ENCODE results near the gene IL1RAPL1.

The IL1RAPL1 gene

GRCh38 chrX:28960063-28960462 lies 372.8 kb downstream of the IL1RAPL1 start:
- no peak for DNase-seq (ENCODE audit: low read depth in 2 of 2, low spot score in 1 of 2)

GRCh38 chrX:28966331-28966730 lies 379.1 kb downstream of the IL1RAPL1 start:
- no peak for DNase-seq (ENCODE audit: low read depth in 2 of 2, low spot score in 1 of 2)

GRCh38 chrX:28969126-28969525 lies 381.9 kb downstream of the IL1RAPL1 start:
- no peak for DNase-seq (ENCODE audit: low read depth in 2 of 2, low spot score in 1 of 2)

- no peak for DNase-seq (ENCODE audit: low read depth in 2 of 2, low spot score in 1 of 2)
Observed at GRCh38 chrX:28979877-28980276, 392.6 kb downstream of the IL1RAPL1 start.

- DNase-seq (ENCODE audit: low read depth in 2 of 2, low spot score in 1 of 2) = no peak
Observed at GRCh38 chrX:28981952-28982351, 394.7 kb downstream of the IL1RAPL1 start.

- DNase-seq (ENCODE audit: low read depth in 2 of 2, low spot score in 1 of 2) = no peak
Observed at GRCh38 chrX:28988246-28988645, 401.0 kb downstream of the IL1RAPL1 start.

GRCh38 chrX:28997706-28998463 lies 410.6 kb downstream of the IL1RAPL1 start:
- DNase-seq (ENCODE audit: low read depth in 2 of 2, low spot score in 1 of 2) = no peak

GRCh38 chrX:28998609-28999135 lies 411.4 kb downstream of the IL1RAPL1 start:
- no peak for DNase-seq (ENCODE audit: low read depth in 2 of 2, low spot score in 1 of 2)

- DNase-seq (ENCODE audit: low read depth in 2 of 2, low spot score in 1 of 2) = no peak
Observed at GRCh38 chrX:29012867-29013266, 425.6 kb downstream of the IL1RAPL1 start.

- DNase-seq (ENCODE audit: low read depth in 2 of 2, low spot score in 1 of 2) = no peak
Observed at GRCh38 chrX:29023207-29023606, 436.0 kb downstream of the IL1RAPL1 start.

- no peak for DNase-seq (ENCODE audit: low read depth in 2 of 2, low spot score in 1 of 2)
Observed at GRCh38 chrX:29024871-29025270, 437.6 kb downstream of the IL1RAPL1 start.

GRCh38 chrX:29039501-29039900 lies 452.3 kb downstream of the IL1RAPL1 start:
- DNase-seq (ENCODE audit: low read depth in 2 of 2, low spot score in 1 of 2) = no peak

- DNase-seq (ENCODE audit: low read depth in 2 of 2, low spot score in 1 of 2) = no peak
Observed at GRCh38 chrX:29040160-29040559, 452.9 kb downstream of the IL1RAPL1 start.

- no peak for DNase-seq (ENCODE audit: low read depth in 2 of 2, low spot score in 1 of 2)
Observed at GRCh38 chrX:29042341-29042740, 455.1 kb downstream of the IL1RAPL1 start.

GRCh38 chrX:29043746-29044145 lies 456.5 kb downstream of the IL1RAPL1 start:
- no peak for DNase-seq (ENCODE audit: low read depth in 2 of 2, low spot score in 1 of 2)

GRCh38 chrX:29044423-29045184 lies 457.4 kb downstream of the IL1RAPL1 start:
- no peak for DNase-seq (ENCODE audit: low read depth in 2 of 2, low spot score in 1 of 2)

- DNase-seq (ENCODE audit: low read depth in 2 of 2, low spot score in 1 of 2) = no peak
Observed at GRCh38 chrX:29065477-29065876, 478.2 kb downstream of the IL1RAPL1 start.

- no peak for DNase-seq (ENCODE audit: low read depth in 2 of 2, low spot score in 1 of 2)
Observed at GRCh38 chrX:29066516-29066915, 479.3 kb downstream of the IL1RAPL1 start.

GRCh38 chrX:29067351-29067750 lies 480.1 kb downstream of the IL1RAPL1 start:
- no peak for DNase-seq (ENCODE audit: low read depth in 2 of 2, low spot score in 1 of 2)

GRCh38 chrX:29071525-29072320 lies 484.5 kb downstream of the IL1RAPL1 start:
- no peak for DNase-seq (ENCODE audit: low read depth in 2 of 2, low spot score in 1 of 2)

GRCh38 chrX:29082558-29082957 lies 495.3 kb downstream of the IL1RAPL1 start:
- no peak for DNase-seq (ENCODE audit: low read depth in 2 of 2, low spot score in 1 of 2)

All from stimulated activated CD8-positive, alpha-beta memory T cell treated with anti-CD3 and anti-CD28 coated beads, Interleukin-4, amount 100 ng/mL, for 4 hours (primary cell).